C4-2B (cell line): ENCODE measurements around the gene XXYLT1.

ENCODE experiments used
- H3K27ac ChIP-seq: fragments of 450-650 bp; 2 replicates; pipeline ENCODE4 v1.5.1; 2017
- CTCF ChIP-seq: fragments of 450-650 bp; conservative IDR thresholded peaks from 2 replicates; pipeline ENCODE4 v1.5.1; 2017; ENCODE audit warnings: mild to moderate bottlenecking
- ZFX ChIP-seq: fragments of 450-650 bp; IDR thresholded peaks from 2 replicates; pipeline ENCODE4 v1.6.1; 2017

XXYLT1 gene

GRCh38 chr3:195148549-195148948, 122.4 kb downstream of the XXYLT1 start:
- TF ChIP-seq CTCF (no peak), ZFX (no peak)
- H3K27ac ChIP-seq = no peak overlapping the region

- no peak overlapping the region for H3K27ac ChIP-seq
- TF ChIP-seq CTCF = no peak
- TF ChIP-seq ZFX = no peak
Observed at GRCh38 chr3:195147649-195148080, 123.3 kb downstream of the XXYLT1 start.

GRCh38 chr3:195146131-195146530, 124.8 kb downstream of the XXYLT1 start:
- TF ChIP-seq CTCF = no peak
- no peak for TF ChIP-seq ZFX
- H3K27ac ChIP-seq = no peak overlapping the region

GRCh38 chr3:195145579-195145978, 125.4 kb downstream of the XXYLT1 start:
- no peak overlapping the region for H3K27ac ChIP-seq
- TF ChIP-seq CTCF (no peak), ZFX (no peak)

GRCh38 chr3:195143221-195143620, 127.7 kb downstream of the XXYLT1 start:
- no peak for TF ChIP-seq CTCF
- TF ChIP-seq ZFX = no peak
- H3K27ac ChIP-seq = peak overlapping the region; percentile 44

- H3K27ac ChIP-seq = peak overlapping the region; percentile 44
- TF ChIP-seq ZFX (no peak), CTCF (no peak)
Observed at GRCh38 chr3:195142519-195142918, 128.4 kb downstream of the XXYLT1 start.

GRCh38 chr3:195140816-195141793, 129.9 kb downstream of the XXYLT1 start:
- H3K27ac ChIP-seq = no peak overlapping the region
- TF ChIP-seq CTCF (no peak), ZFX (no peak)
